Measurements from ENCODE around the gene LPP. TPM values are rescaled to one million over a fixed set of nuclear protein-coding genes. Genes with fewer than 3 reads are reported as not detected.

The LPP gene
- total RNA-seq, 1 donor from 2014 or later: 96.7 TPM

DNA sequence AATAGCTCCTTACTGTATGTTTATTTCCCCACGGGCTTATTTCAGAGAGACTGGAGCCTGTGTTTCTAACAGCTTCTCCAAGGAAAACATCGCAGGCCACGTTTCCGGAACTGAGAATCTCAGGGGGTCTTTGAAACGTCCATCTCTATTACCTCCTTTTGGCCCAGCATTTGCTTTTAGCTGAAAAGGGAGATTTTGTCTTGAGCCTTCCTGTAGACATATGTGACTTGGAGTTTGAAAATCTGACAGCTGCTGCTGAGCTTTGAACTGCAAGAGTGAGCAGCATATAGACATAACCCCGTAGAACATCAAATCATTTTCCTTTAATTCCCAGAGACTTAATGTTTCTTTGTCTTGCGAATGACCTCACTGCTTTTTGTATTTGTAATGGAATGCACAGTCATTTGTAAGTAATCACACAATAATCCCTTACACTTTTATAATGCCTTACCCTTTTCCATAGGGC is 54.6 kb downstream of the LPP start:
- TF ChIP-seq, protein P1, sequence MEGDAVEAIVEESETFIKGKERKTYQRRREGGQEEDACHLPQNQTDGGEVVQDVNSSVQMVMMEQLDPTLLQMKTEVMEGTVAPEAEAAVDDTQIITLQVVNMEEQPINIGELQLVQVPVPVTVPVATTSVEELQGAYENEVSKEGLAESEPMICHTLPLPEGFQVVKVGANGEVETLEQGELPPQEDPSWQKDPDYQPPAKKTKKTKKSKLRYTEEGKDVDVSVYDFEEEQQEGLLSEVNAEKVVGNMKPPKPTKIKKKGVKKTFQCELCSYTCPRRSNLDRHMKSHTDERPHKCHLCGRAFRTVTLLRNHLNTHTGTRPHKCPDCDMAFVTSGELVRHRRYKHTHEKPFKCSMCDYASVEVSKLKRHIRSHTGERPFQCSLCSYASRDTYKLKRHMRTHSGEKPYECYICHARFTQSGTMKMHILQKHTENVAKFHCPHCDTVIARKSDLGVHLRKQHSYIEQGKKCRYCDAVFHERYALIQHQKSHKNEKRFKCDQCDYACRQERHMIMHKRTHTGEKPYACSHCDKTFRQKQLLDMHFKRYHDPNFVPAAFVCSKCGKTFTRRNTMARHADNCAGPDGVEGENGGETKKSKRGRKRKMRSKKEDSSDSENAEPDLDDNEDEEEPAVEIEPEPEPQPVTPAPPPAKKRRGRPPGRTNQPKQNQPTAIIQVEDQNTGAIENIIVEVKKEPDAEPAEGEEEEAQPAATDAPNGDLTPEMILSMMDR (conservative IDR thresholded peaks at IDR 0.05): no peak
- Mint-ChIP-seq H3K4me3 (no peak overlapping the region), H3K9me3 (no peaks in the 10 kb centered on the region), H3K27me3 (no peaks in the 10 kb centered on the region), H3K27ac (peak overlapping the region; percentile 0), H3K4me1 (ENCODE audit: unreplicated experiment) (peaks cover 43% of the 10 kb centered on the region), H3K36me3 (peaks cover 20% of the 10 kb centered on the region)
- DNase-seq (ENCODE audit: extremely low spot score, unreplicated experiment): no peak

DNA sequence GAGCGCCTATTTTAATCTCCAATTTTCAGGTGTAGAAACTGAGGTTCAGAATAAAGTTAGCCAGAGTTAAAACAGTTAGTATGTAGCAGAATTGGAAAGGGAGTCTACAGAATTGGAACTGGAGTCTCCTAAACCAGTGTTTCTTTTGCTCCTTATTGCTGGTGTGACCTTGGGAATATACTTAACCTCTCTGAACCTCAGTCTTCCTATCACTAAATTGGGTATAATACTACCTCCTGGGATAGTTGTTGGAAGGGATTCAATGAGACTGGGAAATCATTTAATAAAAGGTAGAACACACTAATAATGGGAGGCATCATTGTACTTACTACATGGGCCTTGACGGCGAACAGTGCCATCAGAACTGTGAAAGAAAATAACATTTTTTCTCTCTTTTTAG is 55.1 kb downstream of the LPP start:
- H3K27me3 Mint-ChIP-seq: no peaks in the 10 kb centered on the region
- no peaks in the 10 kb centered on the region for H3K9me3 Mint-ChIP-seq
- peaks cover 20% of the 10 kb centered on the region for H3K36me3 Mint-ChIP-seq
- DNase-seq (ENCODE audit: extremely low spot score, unreplicated experiment): no peak
- TF ChIP-seq, protein P1 (conservative IDR thresholded peaks at IDR 0.05): no peak
- H3K27ac Mint-ChIP-seq: no peak overlapping the region
- H3K4me3 Mint-ChIP-seq: no peak overlapping the region
- H3K4me1 Mint-ChIP-seq (ENCODE audit: unreplicated experiment): peaks cover 44% of the 10 kb centered on the region

DNA sequence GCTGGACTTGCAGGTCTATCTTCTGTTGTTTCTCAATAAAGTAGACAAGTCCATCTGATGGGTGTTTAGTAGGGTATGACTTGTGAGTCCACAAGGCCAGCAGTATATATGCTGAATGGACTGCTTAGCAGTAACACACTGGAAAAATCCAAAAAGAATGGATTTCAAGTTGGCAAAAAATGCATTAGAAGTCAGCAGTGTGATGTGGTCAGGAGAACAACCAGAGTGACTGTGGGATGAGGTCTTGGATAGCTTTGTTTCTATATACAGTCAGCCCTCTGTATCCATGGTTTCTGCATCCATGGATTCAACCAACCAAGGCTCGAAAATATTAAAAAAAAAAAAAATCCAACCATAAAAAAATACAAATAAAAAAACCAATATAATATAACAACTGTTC is 55.8 kb downstream of the LPP start:
- DNase-seq (ENCODE audit: extremely low spot score, unreplicated experiment): no peak
- no peaks in the 10 kb centered on the region for H3K27me3 Mint-ChIP-seq
- TF ChIP-seq, protein P1 (conservative IDR thresholded peaks at IDR 0.05): no peak
- peaks cover 41% of the 10 kb centered on the region for H3K4me1 Mint-ChIP-seq (ENCODE audit: unreplicated experiment)
- no peak overlapping the region for H3K4me3 Mint-ChIP-seq
- H3K9me3 Mint-ChIP-seq: no peaks in the 10 kb centered on the region
- H3K27ac Mint-ChIP-seq: no peak overlapping the region
- peaks cover 24% of the 10 kb centered on the region for H3K36me3 Mint-ChIP-seq

DNA sequence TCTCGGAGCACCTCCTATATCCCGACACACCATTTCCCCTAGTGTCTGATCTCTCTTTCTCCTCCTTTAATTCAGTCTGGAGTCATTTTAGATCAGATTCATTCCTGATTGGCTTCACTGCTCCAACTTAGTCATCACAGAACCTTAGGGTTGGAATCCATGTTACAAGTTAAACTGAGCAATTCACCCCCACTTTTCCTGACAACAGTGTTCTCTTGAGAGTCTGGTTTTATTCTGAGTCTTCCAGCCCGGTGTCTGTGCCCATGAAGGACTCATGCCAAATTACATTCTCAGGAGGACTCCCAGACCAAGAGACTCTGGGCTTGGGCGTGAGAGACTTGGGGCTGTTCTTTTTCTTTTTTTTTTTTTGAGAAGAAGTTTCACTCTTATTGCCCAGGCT is 57.5 kb downstream of the LPP start:
- TF ChIP-seq, protein P1 (conservative IDR thresholded peaks at IDR 0.05): no peak

GRCh38 chr3:188212308-188212969 is 58.5 kb downstream of the LPP start:
- H3K4me1 Mint-ChIP-seq (ENCODE audit: unreplicated experiment): peaks cover 41% of the 10 kb centered on the region
- H3K27ac Mint-ChIP-seq: peak overlapping the region; percentile 22
- no peaks in the 10 kb centered on the region for H3K27me3 Mint-ChIP-seq
- TF ChIP-seq, protein P1 (conservative IDR thresholded peaks at IDR 0.05): no peak
- H3K4me3 Mint-ChIP-seq: no peak overlapping the region
- DNase-seq (ENCODE audit: extremely low spot score, unreplicated experiment): no peak
- no peaks in the 10 kb centered on the region for H3K9me3 Mint-ChIP-seq
- peaks cover 30% of the 10 kb centered on the region for H3K36me3 Mint-ChIP-seq

More for the DNA sequence above, 57.5 kb downstream of the LPP start:
- no peak for DNase-seq (ENCODE audit: extremely low spot score, unreplicated experiment)
- H3K4me1 Mint-ChIP-seq (ENCODE audit: unreplicated experiment): peaks cover 39% of the 10 kb centered on the region
- no peaks in the 10 kb centered on the region for H3K27me3 Mint-ChIP-seq
- no peak overlapping the region for H3K4me3 Mint-ChIP-seq
- H3K27ac Mint-ChIP-seq: no peak overlapping the region
- H3K36me3 Mint-ChIP-seq: peaks cover 25% of the 10 kb centered on the region
- no peaks in the 10 kb centered on the region for H3K9me3 Mint-ChIP-seq

Measured in type B pancreatic cell (in vitro differentiated cells).